ENCODE data around the gene KRT86.
"Not testable (repeated sequence)": the region's sequence is repeated elsewhere in the genome, so short reads cannot be mapped to it uniquely, and the experiment has no call there.

The KRT86 gene

GRCh38 chr12:52254965-52255751, 19.3 kb upstream of the KRT86 start:
- DNase-seq = peak in 1 of 2 donors; percentile 10
- no peaks in the 10 kb centered on the region for H3K9me3 ChIP-seq
- H3K4me1 ChIP-seq = peaks cover 0 to 18% (median 11%) of the 10 kb centered on the region in 4 donors
- intact Hi-C loops (cut with DNase I; ENCODE audit: low total_unique reads) = no loop called here
- H3K27ac ChIP-seq = no peak overlapping the region
- TF ChIP-seq CTCF (IDR thresholded peaks at IDR 0.05) = no peak
- peaks cover 3 to 33% of the 10 kb centered on the region in 2 donors for H3K27me3 ChIP-seq
- no peak overlapping the region for H3K4me3 ChIP-seq
- no peaks in the 10 kb centered on the region for H3K36me3 ChIP-seq

DNA sequence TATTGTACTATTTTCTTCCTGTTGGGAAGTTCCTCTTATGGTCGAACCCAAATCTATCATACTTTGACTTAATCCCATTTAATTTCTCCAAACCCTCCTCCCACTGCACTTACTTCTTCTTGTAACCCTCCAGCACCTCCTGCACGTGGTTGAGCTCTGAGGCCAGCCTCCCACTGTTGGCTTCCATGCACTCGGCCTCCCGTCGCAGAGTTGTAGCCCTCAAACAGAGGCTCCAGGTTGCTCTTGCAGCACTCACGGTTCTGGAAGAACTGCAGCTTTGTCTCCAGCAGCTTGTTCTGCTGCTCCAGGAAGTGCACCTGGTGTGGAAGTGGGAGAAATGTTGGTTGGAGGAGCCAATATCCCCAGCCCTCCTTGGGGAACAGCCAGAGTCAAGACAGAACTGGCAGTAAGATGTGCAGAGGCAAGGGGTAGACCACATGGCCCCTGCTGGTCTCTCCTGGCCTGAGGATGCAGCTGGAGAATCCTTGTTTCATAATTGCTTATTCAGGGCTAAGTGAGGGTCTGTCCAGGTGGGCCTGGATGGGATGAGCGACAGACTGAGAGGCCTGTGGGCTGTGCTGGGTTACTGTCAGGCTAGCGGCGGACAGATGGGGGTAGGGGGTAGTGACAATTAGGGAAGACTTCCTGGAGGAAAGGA, 18.4 kb upstream of the KRT86 start:
- Histone ChIP-seq H3K36me3 (no peaks in the 10 kb centered on the region), H3K4me1 (peaks cover 0 to 23% (median 12%) of the 10 kb centered on the region in 4 donors), H3K27ac (no peak overlapping the region), H3K27me3 (peaks cover 3 to 33% of the 10 kb centered on the region in 2 donors), H3K9me3 (no peaks in the 10 kb centered on the region), H3K4me3 (no peak overlapping the region)
- no peak for TF ChIP-seq CTCF (IDR thresholded peaks at IDR 0.05)
- intact Hi-C loops (cut with DNase I; ENCODE audit: low total_unique reads) = no loop called here
- DNase-seq = peak in 1 of 2 donors; percentile 32

GRCh38 chr12:52256584-52256935, 17.9 kb upstream of the KRT86 start:
- H3K4me3 ChIP-seq = no peak overlapping the region
- H3K27me3 ChIP-seq = peaks cover 3 to 33% of the 10 kb centered on the region in 2 donors
- intact Hi-C loops (cut with DNase I; ENCODE audit: low total_unique reads) = no loop called here
- no peak for TF ChIP-seq CTCF (IDR thresholded peaks at IDR 0.05)
- H3K4me1 ChIP-seq = peaks cover 0 to 27% (median 12%) of the 10 kb centered on the region in 4 donors
- H3K36me3 ChIP-seq = no peaks in the 10 kb centered on the region
- H3K9me3 ChIP-seq = no peaks in the 10 kb centered on the region
- no peak overlapping the region for H3K27ac ChIP-seq
- peak in 1 of 2 donors; percentile 17 for DNase-seq

DNA sequence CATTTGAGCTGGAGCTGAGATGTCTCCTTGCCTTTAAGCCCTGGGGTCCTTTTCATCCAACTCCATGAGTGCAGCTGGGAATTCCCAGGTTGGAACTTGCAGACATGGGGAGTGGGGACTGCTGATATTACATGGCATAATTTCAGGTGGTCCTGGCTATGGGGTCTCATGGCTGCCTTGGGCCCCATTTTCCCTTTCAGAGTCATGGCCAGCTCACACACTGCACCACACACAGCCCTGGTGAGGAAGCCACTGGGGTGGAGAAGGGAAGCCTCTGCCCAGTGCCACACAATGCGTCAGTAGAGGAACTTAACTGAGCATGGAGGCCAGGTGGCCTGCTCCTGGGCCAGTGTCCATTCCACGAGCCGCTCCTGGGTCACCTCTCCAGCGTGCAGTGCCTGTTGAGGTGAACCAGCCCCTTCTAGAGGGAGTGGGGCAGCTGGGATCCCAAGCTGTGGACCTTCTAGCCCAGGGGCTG, 17.3 kb upstream of the KRT86 start:
- no peak for TF ChIP-seq CTCF (IDR thresholded peaks at IDR 0.05)
- intact Hi-C loops (cut with DNase I; ENCODE audit: low total_unique reads) = no loop called here
- no peaks in the 10 kb centered on the region for H3K9me3 ChIP-seq
- H3K4me3 ChIP-seq = no peak overlapping the region
- peak in 1 of 2 donors; percentile 56 for DNase-seq
- H3K27me3 ChIP-seq = peaks cover 3 to 33% of the 10 kb centered on the region in 2 donors
- peaks cover 0 to 27% (median 12%) of the 10 kb centered on the region in 4 donors for H3K4me1 ChIP-seq
- no peaks in the 10 kb centered on the region for H3K36me3 ChIP-seq
- no peak overlapping the region for H3K27ac ChIP-seq

GRCh38 chr12:52257922-52258321, 16.5 kb upstream of the KRT86 start:
- intact Hi-C loops (cut with DNase I; ENCODE audit: low total_unique reads); H3K9me3 ChIP-seq; H3K27ac ChIP-seq; DNase-seq; H3K36me3 ChIP-seq: not testable (repeated sequence)
- H3K4me3 ChIP-seq = peak overlapping the region; percentile 28 to 42
- H3K27me3 ChIP-seq = peaks cover 3 to 33% of the 10 kb centered on the region in 2 donors
- H3K4me1 ChIP-seq = peaks cover 0 to 27% (median 12%) of the 10 kb centered on the region in 4 donors

DNA sequence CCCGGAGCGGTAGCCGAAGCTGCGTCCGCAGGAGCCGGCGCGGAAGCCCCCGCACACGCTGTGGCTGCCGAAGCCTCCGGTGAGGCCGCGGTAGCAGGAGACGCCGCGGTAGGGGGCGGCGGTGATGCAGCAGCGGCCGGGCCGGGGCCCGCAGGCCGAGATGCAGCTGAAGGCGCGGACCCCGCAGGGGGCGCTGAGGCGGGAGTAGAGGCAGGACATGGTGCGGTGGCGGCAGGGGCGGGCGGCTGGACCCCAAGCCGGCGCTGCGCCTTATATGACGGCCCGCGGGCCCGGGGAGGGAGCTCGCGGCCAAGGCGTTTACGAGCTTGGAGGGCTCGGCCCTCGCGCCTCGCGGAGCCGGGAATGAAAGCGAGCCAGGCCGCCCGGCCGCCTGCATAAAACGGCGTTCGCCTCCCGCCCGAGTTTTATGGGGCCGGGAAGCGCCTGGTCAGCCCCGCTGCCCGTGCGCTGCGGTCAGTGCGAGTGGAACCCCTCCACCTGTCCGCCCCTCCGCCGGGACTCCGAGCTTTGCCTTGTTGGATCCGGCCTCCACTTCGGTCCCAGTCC, 16.0 kb upstream of the KRT86 start:
- TF ChIP-seq CTCF (IDR thresholded peaks at IDR 0.05) = no peak
- H3K9me3 ChIP-seq = no peaks in the 10 kb centered on the region
- H3K4me1 ChIP-seq = peaks cover 0 to 27% (median 12%) of the 10 kb centered on the region in 4 donors
- no peak overlapping the region for H3K27ac ChIP-seq
- no peaks in the 10 kb centered on the region for H3K36me3 ChIP-seq
- peak in 1 of 2 donors; percentile 61 for DNase-seq
- H3K27me3 ChIP-seq = peaks cover 3 to 33% of the 10 kb centered on the region in 2 donors
- H3K4me3 ChIP-seq = peak overlapping the region; percentile 28 to 42
- intact Hi-C loops (cut with DNase I; ENCODE audit: low total_unique reads) = no loop called here
